Smooth muscle cell (in vitro differentiated cells): ENCODE measurements around the gene PROSER2. TPM values are rescaled to one million over a fixed set of nuclear protein-coding genes. Genes with fewer than 3 reads are reported as not detected.

Experiments used
- DNase-seq: peaks from one replicate; lab custom pipeline; 2025; ENCODE audit not compliant: unreplicated experiment; lab: John Stamatoyannopoulos, UW
- H2AFZ ChIP-seq: fragments of 200-600 bp; sonication (generic); 2 replicates; pipeline ENCODE4 v1.6.0; 2016; ENCODE audit warnings: antibody characterized with exemption, low read depth, mild to moderate bottlenecking
- H3F3A ChIP-seq: fragments of 200-600 bp; sonication (generic); 2 replicates; pipeline ENCODE4 v1.6.0; 2017; ENCODE audit warnings: antibody characterized with exemption, low read depth
- H3K27ac ChIP-seq: fragments of 200-600 bp; sonication (generic); 2 replicates; pipeline ENCODE4 v1.5.1; 2016; ENCODE audit warnings: low read depth, mild to moderate bottlenecking
- H3K27me3 ChIP-seq: fragments of 200-600 bp; sonication (generic); 2 replicates; pipeline ENCODE4 v1.6.1; 2016; ENCODE audit warnings: low read depth, mild to moderate bottlenecking
- H3K36me3 ChIP-seq: fragments of 200-600 bp; sonication (generic); 2 replicates; pipeline ENCODE4 v1.5.1; 2016; ENCODE audit warnings: low read depth
- H3K4me1 ChIP-seq: fragments of 200-600 bp; sonication (generic); 2 replicates; pipeline ENCODE4 v1.5.1; 2016; ENCODE audit warnings: low read depth
- H3K4me2 ChIP-seq: fragments of 200-600 bp; sonication (generic); 2 replicates; pipeline ENCODE4 v1.6.0; 2016; ENCODE audit warnings: mild to moderate bottlenecking
- H3K4me3 ChIP-seq: fragments of 200-600 bp; sonication (generic); 2 replicates; pipeline ENCODE4 v1.5.1; 2016; ENCODE audit warnings: mild to moderate bottlenecking
- H3K79me2 ChIP-seq: fragments of 200-600 bp; sonication (generic); 2 replicates; pipeline ENCODE4 v1.6.0; 2016; ENCODE audit warnings: low read depth, mild to moderate bottlenecking
- H3K9ac ChIP-seq: fragments of 200-600 bp; sonication (generic); 2 replicates; pipeline ENCODE4 v1.6.0; 2016; ENCODE audit warnings: low read depth
- H3K9me3 ChIP-seq: fragments of 200-600 bp; sonication (generic); replicated peaks from 2 replicates; pipeline ENCODE4 v1.5.1; 2016; ENCODE audit warnings: low read depth
- H4K20me1 ChIP-seq: fragments of 200-600 bp; sonication (generic); 2 replicates; pipeline ENCODE4 v1.6.0; 2016; ENCODE audit warnings: low read depth
- WGBS: methylation state at CpG from one replicate; pipeline ENCODE4 v1.1.7; 2016; ENCODE audit warnings: low lambda C conversion rate; 5-methylcytosine and 5-hydroxymethylcytosine counted together
- polyA plus RNA-seq: library from polyadenylated mRNA; unstranded; fragments of >200 nt; fragmentation: Nextera tagmentation; extraction: Ambion mirVana; gene quantifications from 2 replicates; pipeline ENCODE4 v1.2.1, GENCODE V29; 2016
- total RNA-seq: library from RNA; depleted of rRNA; stranded (reverse); fragments of >200 nt; gene quantifications from 2 replicates; pipeline ENCODE4 v1.2.3, GENCODE V29; 2014
- TF ChIP-seq, protein P1 (sequence below): fragments of 200-600 bp; sonication (generic); IDR thresholded peaks from 2 replicates; pipeline ENCODE4 v1.5.1; 2017; ENCODE audit warnings: borderline replicate concordance, mild to moderate bottlenecking, antibody characterized with exemption; ENCODE audit not compliant: insufficient read depth, poor library complexity, severe bottlenecking

Gene PROSER2
- total and polyA plus RNA-seq, 2 experiments from 2014 or later: 4.9 to 8.2 TPM

DNA sequence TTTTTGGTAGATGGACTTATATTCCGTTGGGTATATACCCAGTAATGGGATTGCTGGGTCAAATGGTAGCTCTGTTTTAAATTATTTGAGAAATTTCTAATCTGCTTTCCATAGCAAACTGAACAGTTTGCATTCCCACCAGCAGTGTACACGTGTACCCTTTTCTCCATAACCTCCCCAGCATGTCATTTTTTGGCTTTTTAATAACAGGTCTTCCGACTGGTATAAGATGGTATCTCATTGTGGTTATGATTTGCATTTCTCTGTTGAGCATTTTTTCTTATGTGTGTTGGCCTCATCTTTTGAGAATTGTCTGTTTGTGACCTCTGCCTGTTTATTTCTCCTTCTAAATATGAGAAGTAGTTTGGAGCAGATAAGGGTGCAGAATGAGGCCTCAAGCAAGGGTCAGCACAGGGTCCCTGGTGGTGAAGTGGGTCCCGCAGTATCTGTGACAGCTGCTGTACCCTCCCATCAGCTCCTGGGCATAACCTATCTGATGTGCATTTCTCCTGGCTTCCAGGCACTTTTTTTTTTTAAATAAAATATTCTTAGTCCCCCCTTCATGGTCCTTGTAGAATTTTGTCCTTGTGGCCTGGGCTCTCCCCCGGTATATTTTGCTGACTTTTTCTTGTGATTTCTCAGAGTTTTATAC lies 73.5 kb downstream of the PROSER2 start:
- Histone ChIP-seq H3K79me2 (no peaks in the 10 kb centered on the region), H3K27ac (no peak overlapping the region), H3K27me3 (no peaks in the 10 kb centered on the region), H3F3A (no peaks in the 10 kb centered on the region), H3K4me3 (no peak overlapping the region), H3K9ac (no peak overlapping the region), H3K36me3 (no peaks in the 10 kb centered on the region), H4K20me1 (no peaks in the 10 kb centered on the region), H3K4me2 (no peak overlapping the region), H3K9me3 (no peaks in the 10 kb centered on the region), H3K4me1 (peaks cover 8% of the 10 kb centered on the region), H2AFZ (no peak overlapping the region)
- TF ChIP-seq, protein P1, sequence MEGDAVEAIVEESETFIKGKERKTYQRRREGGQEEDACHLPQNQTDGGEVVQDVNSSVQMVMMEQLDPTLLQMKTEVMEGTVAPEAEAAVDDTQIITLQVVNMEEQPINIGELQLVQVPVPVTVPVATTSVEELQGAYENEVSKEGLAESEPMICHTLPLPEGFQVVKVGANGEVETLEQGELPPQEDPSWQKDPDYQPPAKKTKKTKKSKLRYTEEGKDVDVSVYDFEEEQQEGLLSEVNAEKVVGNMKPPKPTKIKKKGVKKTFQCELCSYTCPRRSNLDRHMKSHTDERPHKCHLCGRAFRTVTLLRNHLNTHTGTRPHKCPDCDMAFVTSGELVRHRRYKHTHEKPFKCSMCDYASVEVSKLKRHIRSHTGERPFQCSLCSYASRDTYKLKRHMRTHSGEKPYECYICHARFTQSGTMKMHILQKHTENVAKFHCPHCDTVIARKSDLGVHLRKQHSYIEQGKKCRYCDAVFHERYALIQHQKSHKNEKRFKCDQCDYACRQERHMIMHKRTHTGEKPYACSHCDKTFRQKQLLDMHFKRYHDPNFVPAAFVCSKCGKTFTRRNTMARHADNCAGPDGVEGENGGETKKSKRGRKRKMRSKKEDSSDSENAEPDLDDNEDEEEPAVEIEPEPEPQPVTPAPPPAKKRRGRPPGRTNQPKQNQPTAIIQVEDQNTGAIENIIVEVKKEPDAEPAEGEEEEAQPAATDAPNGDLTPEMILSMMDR: no peak
- no peak for DNase-seq
- 81% methylated on average over 5 of the region's 5 CpGs for WGBS

- H3K27me3 ChIP-seq: no peaks in the 10 kb centered on the region
- H4K20me1 ChIP-seq: no peaks in the 10 kb centered on the region
- WGBS: 68% methylated on average over 3 of the region's 3 CpGs
- DNase-seq: no peak
- peak overlapping the region; percentile 38 for H3K4me2 ChIP-seq
- peak overlapping the region; percentile 13 for H2AFZ ChIP-seq
- TF ChIP-seq, protein P1: no peak
- no peaks in the 10 kb centered on the region for H3K36me3 ChIP-seq
- H3K9ac ChIP-seq: peak overlapping the region; percentile 2
- H3K27ac ChIP-seq: peak overlapping the region; percentile 52
- no peak overlapping the region for H3K4me3 ChIP-seq
- H3F3A ChIP-seq: no peaks in the 10 kb centered on the region
- H3K4me1 ChIP-seq: peaks cover 12% of the 10 kb centered on the region
- no peaks in the 10 kb centered on the region for H3K9me3 ChIP-seq
- no peaks in the 10 kb centered on the region for H3K79me2 ChIP-seq
Observed at GRCh38 chr10:11898033-11898371, 74.8 kb downstream of the PROSER2 start.

- 49% methylated on average over 20 of the region's 20 CpGs for WGBS
- H3K36me3 ChIP-seq: no peaks in the 10 kb centered on the region
- TF ChIP-seq, protein P1: no peak
- no peaks in the 10 kb centered on the region for H3K27me3 ChIP-seq
- no peaks in the 10 kb centered on the region for H4K20me1 ChIP-seq
- H3K79me2 ChIP-seq: no peaks in the 10 kb centered on the region
- no peaks in the 10 kb centered on the region for H3K9me3 ChIP-seq
- no peak overlapping the region for H3K4me3 ChIP-seq
- H2AFZ ChIP-seq: peak overlapping the region; percentile 13
- peak overlapping the region; percentile 52 for H3K27ac ChIP-seq
- H3K4me1 ChIP-seq: peaks cover 12% of the 10 kb centered on the region
- H3F3A ChIP-seq: no peaks in the 10 kb centered on the region
- DNase-seq: no peak
- H3K9ac ChIP-seq: peak overlapping the region; percentile 22
- peak overlapping the region; percentile 38 for H3K4me2 ChIP-seq
Observed at GRCh38 chr10:11898372-11899066, 75.4 kb downstream of the PROSER2 start.
